SK-N-SH (cell line): ENCODE results near the gene NACAD. TPM values are rescaled to one million over a fixed set of nuclear protein-coding genes. Genes with fewer than 3 reads are reported as not detected.

Experiments used
- CTCF ChIA-PET: fragments of 300-600, 350-600 bp; formaldehyde crosslinking; extraction: SDS; loops from one replicate; lab custom pipeline; 2021; lab: Yijun Ruan, JAX
- POLR2A ChIA-PET: fragments of 350-600 bp; sonication (Branson Sonifier 250); formaldehyde crosslinking; extraction: SDS; loops from one replicate; lab custom pipeline; 2020; ENCODE audit warnings: antibody characterized with exemption, inconsistent platforms; lab: Yijun Ruan, JAX
- DNase-seq: peaks from one replicate; pipeline ENCODE4 v3.0.0; 2012
- H2AFZ ChIP-seq: fragments of 200-600 bp; sonication (generic); 2 replicates; pipeline ENCODE4 v1.8.1; 2016; ENCODE audit warnings: antibody characterized with exemption, mild to moderate bottlenecking, low read depth
- H3F3A ChIP-seq: fragments of 200-600 bp; sonication (generic); replicated peaks from 2 replicates; pipeline ENCODE3; 2016; ENCODE audit warnings: antibody characterized with exemption, mild to moderate bottlenecking; ENCODE audit not compliant: insufficient read depth
- H3K27ac ChIP-seq, 2 experiments: fragments of 200-500 bp in 1 of 2; fragments of 200-600 bp in 1 of 2; sonication (Bioruptor generic) in 1 of 2; sonication (generic), shearing (Covaris generic) in 1 of 2; 2 replicates each; pipeline versions ENCODE4 v1.5.1 to v1.6.1; 2014 to 2016; ENCODE audit warnings: low read depth in 2 of 2, inconsistent platforms in 1 of 2, low read length in 1 of 2, mild to moderate bottlenecking in 1 of 2, mixed read lengths in 1 of 2
- H3K27me3 ChIP-seq: fragments of 200-600 bp; sonication (generic), shearing (Covaris generic); 2 replicates; pipeline ENCODE4 v1.6.1; 2016; ENCODE audit warnings: mixed run types; ENCODE audit not compliant: insufficient read depth
- H3K36me3 ChIP-seq, 2 experiments: fragments of 200-500 bp in 1 of 2; fragments of 200-600 bp in 1 of 2; sonication (Bioruptor generic) in 1 of 2; sonication (generic) in 1 of 2; replicated peaks in 1 of 2; 2 replicates each; pipeline versions ENCODE3 to v1.5.1; 2014 to 2016; ENCODE audit warnings: low read length in 1 of 2, mild to moderate bottlenecking in 1 of 2; ENCODE audit not compliant: insufficient read depth in 2 of 2, control insufficient read depth in 1 of 2
- H3K4me1 ChIP-seq, 2 experiments: fragments of 200-500 bp in 1 of 2; fragments of 200-600 bp in 1 of 2; sonication (Bioruptor generic) in 1 of 2; sonication (generic), shearing (Covaris generic) in 1 of 2; 2 replicates each; pipeline versions ENCODE4 v1.5.1 to v1.6.1; 2014 to 2016; ENCODE audit warnings: low read depth in 1 of 2, low read length in 1 of 2, mixed run types in 1 of 2; ENCODE audit not compliant: insufficient read depth in 2 of 2, control insufficient read depth in 1 of 2
- H3K4me2 ChIP-seq: fragments of 200-600 bp; sonication (generic), shearing (Covaris generic); 2 replicates; pipeline ENCODE4 v1.6.1; 2017; ENCODE audit warnings: mixed run types
- H3K4me3 ChIP-seq, 2 experiments: fragments of 200-500 bp in 1 of 2; fragments of 200-600 bp in 1 of 2; sonication (Bioruptor generic) in 1 of 2; sonication (generic), shearing (Covaris generic) in 1 of 2; 2 replicates each; pipeline versions ENCODE4 v1.5.1 to v1.8.1; 2014 to 2016; ENCODE audit warnings: low read depth in 2 of 2, inconsistent platforms in 1 of 2, low read length in 1 of 2, mild to moderate bottlenecking in 1 of 2, mixed read lengths in 1 of 2, moderate library complexity in 1 of 2
- H3K79me2 ChIP-seq: fragments of 200-600 bp; sonication (generic); 2 replicates; pipeline ENCODE4 v1.8.1; 2017; ENCODE audit warnings: mild to moderate bottlenecking; ENCODE audit not compliant: insufficient read depth
- H3K9ac ChIP-seq: fragments of 200-600 bp; sonication (generic); 2 replicates; pipeline ENCODE4 v1.6.1; 2017; ENCODE audit warnings: mixed run types
- H3K9me2 ChIP-seq: fragments of 200-600 bp; sonication (generic); 2 replicates; pipeline ENCODE4 v1.6.1; 2017; ENCODE audit warnings: mixed run types
- H3K9me3 ChIP-seq: fragments of 200-600 bp; sonication (generic); 2 replicates; pipeline ENCODE4 v1.6.1; 2017; ENCODE audit warnings: mixed run types, mild to moderate bottlenecking, moderate library complexity
- H4K20me1 ChIP-seq: fragments of 200-600 bp; sonication (generic); 2 replicates; pipeline ENCODE4 v1.6.1; 2017; ENCODE audit warnings: mild to moderate bottlenecking, mixed run types; ENCODE audit not compliant: insufficient read depth
- CHD2 ChIP-seq: fragments of 150-350 bp; IDR thresholded peaks from 2 replicates; pipeline ENCODE4 v1.6.1; 2018; ENCODE audit warnings: low read length; ENCODE audit not compliant: partially characterized antibody
- CTCF ChIP-seq: fragments of 200-600 bp; sonication (generic); IDR thresholded peaks from 2 replicates; pipeline ENCODE4 v1.6.1; 2017; ENCODE audit warnings: antibody characterized with exemption, mild to moderate bottlenecking, moderate library complexity
- EP300 ChIP-seq, 2 experiments: IDR thresholded peaks; 2 replicates each; pipeline versions ENCODE4 v1.4.0 to v1.6.1; 2012; ENCODE audit warnings: borderline replicate concordance in 1 of 2, low read depth in 1 of 2, low read length in 1 of 2
- FOSL2 ChIP-seq: IDR thresholded peaks from 2 replicates; pipeline ENCODE4 v1.4.0; 2012; ENCODE audit warnings: low read depth, mild to moderate bottlenecking, moderate library complexity, borderline replicate concordance
- GABPA ChIP-seq: IDR thresholded peaks from 2 replicates; pipeline ENCODE4 v1.4.0; 2012; ENCODE audit warnings: low read depth, mild to moderate bottlenecking
- IRF3 ChIP-seq: fragments of 150-350 bp; IDR thresholded peaks from 2 replicates; pipeline ENCODE4 v1.6.1; 2016; ENCODE audit warnings: mild to moderate bottlenecking, low read depth, low read length
- MEF2A ChIP-seq: IDR thresholded peaks from 2 replicates; pipeline ENCODE4 v1.4.0; 2012; ENCODE audit warnings: low read depth, borderline replicate concordance
- NFIC ChIP-seq: IDR thresholded peaks from 2 replicates; pipeline ENCODE4 v1.4.0; 2012; ENCODE audit warnings: borderline replicate concordance
- PBX3 ChIP-seq: IDR thresholded peaks from 2 replicates; pipeline ENCODE4; 2012
- RAD21 ChIP-seq: IDR thresholded peaks from 2 replicates; pipeline ENCODE4 v1.6.1; 2012; ENCODE audit warnings: mild to moderate bottlenecking, low read length
- USF2 ChIP-seq: fragments of 150-350 bp; IDR thresholded peaks from 2 replicates; pipeline ENCODE4 v1.6.1; 2017; ENCODE audit warnings: antibody characterized with exemption, low read length, low read depth, borderline replicate concordance
- YY1 ChIP-seq: IDR thresholded peaks from 2 replicates; pipeline ENCODE4 v1.4.0; 2012; ENCODE audit warnings: low read depth, mild to moderate bottlenecking
- WGBS: methylation state at CpG from one replicate; pipeline ENCODE4 v1.1.6; 2017; ENCODE audit warnings: low lambda C conversion rate; 5-methylcytosine and 5-hydroxymethylcytosine counted together
- polyA plus RNA-seq, 3 experiments: library from polyadenylated mRNA; depleted of rRNA; stranded (reverse); fragments of >200 nt; gene quantifications; 2 replicates each; pipeline ENCODE4 v1.2.3, GENCODE V29; 2012

NACAD gene
- polyA plus RNA-seq, 1 of the 3 experiments (the other 2 are of a cell fraction), result 2.8 TPM

- Histone ChIP-seq H2AFZ (no peak overlapping the region), H3K9ac (no peak overlapping the region), H3K9me3 (no peaks in the 10 kb centered on the region), H3K79me2 (peaks cover 82% of the 10 kb centered on the region), H3K27me3 (no peaks in the 10 kb centered on the region), H3K9me2 (no peaks in the 10 kb centered on the region), H3K4me3 (no peak overlapping the region), H3F3A (no peaks in the 10 kb centered on the region), H3K4me2 (no peak overlapping the region), H3K36me3 (peaks cover 21 to 28% of the 10 kb centered on the region in 2 experiments), H3K27ac (no peak overlapping the region), H3K4me1 (peaks cover 0 to 2% of the 10 kb centered on the region in 2 experiments; a peak in 1 of 4 replicates), H4K20me1 (peaks cover 29% of the 10 kb centered on the region)
- POLR2A ChIA-PET, result no interaction called here
- no peak for DNase-seq
- WGBS, result 100% methylated on average over 1 of the region's 1 CpG
- TF ChIP-seq RAD21, result no peak
- TF ChIP-seq CHD2, result no peak
- no peak for TF ChIP-seq MEF2A
- no peak for TF ChIP-seq FOSL2
- TF ChIP-seq YY1, result no peak
- no peak for TF ChIP-seq EP300 (IDR thresholded peaks at IDR 0.05; ENCODE audit: borderline replicate concordance in 1 of 2, low read depth in 1 of 2, low read length in 1 of 2)
- no peak for TF ChIP-seq IRF3
- no peak for TF ChIP-seq GABPA
- TF ChIP-seq PBX3, result no peak
- no peak for TF ChIP-seq CTCF
- TF ChIP-seq NFIC, result no peak
- no peak for TF ChIP-seq USF2
- CTCF ChIA-PET, result no interaction called here
Measured at GRCh38 chr7:45061806-45062425, 26.9 kb downstream of the NACAD start.
